Testis (tissue), 3 donors: ENCODE measurements around the gene MARK1. TPM values are rescaled to one million over a fixed set of nuclear protein-coding genes. Genes with fewer than 3 reads are reported as not detected.
A peak's percentile ranks its signal among the peaks of the same experiment; 100 is the strongest.

ENCODE experiments used
- DNase-seq: peaks from one replicate; pipeline ENCODE4 v3.0.0-alpha.2; 2019
- H3K27ac ChIP-seq, 2 donors: fragments of 200-600 bp; sonication (generic); one replicate each; pipeline ENCODE4 v1.5.1; 2019
- H3K27me3 ChIP-seq: fragments of 200-600 bp; sonication (generic); one replicate; pipeline ENCODE4 v1.5.1; 2019
- H3K36me3 ChIP-seq: fragments of 200-600 bp; sonication (generic); one replicate; pipeline ENCODE4 v1.5.1; 2017; ENCODE audit warnings: low read depth; ENCODE audit errors: missing control alignments
- H3K4me1 ChIP-seq: fragments of 200-600 bp; sonication (generic); one replicate; pipeline ENCODE4 v1.5.1; 2019
- H3K4me3 ChIP-seq, 2 donors: fragments of 200-600 bp; sonication (generic); one replicate each; pipeline ENCODE4 v1.5.1; 2017 to 2019
- H3K9me3 ChIP-seq: fragments of 200-600 bp; sonication (generic); one replicate; pipeline ENCODE4 v1.5.1; 2017
- CTCF ChIP-seq, 3 experiments: fragments of 450-650 bp in 2 of 3; fragments of 200-600 bp in 1 of 3; sonication (generic) in 1 of 3; IDR thresholded peaks; one replicate each; pipeline ENCODE4 v1.5.1; 2016 to 2019; ENCODE audit warnings: antibody characterized with exemption in 3 of 3, mild to moderate bottlenecking in 2 of 3, moderate library complexity in 1 of 3
- POLR2A ChIP-seq: fragments of 450-650 bp; IDR thresholded peaks from one replicate; pipeline ENCODE4 v1.6.1; 2017; ENCODE audit warnings: antibody characterized with exemption, mild to moderate bottlenecking, moderate library complexity
- WGBS, 2 donors: methylation state at CpG; one replicate each; pipeline ENCODE4 v1.1.5; 2018; 5-methylcytosine and 5-hydroxymethylcytosine counted together
- intact Hi-C: fragments of 100-400 bp; cut with DNase I; formaldehyde crosslinking; loops from one replicate; pipeline ENCODE4 v1.15.1; 2023; ENCODE audit warnings: low total_unique reads
- polyA plus RNA-seq: library from polyadenylated mRNA; stranded (reverse); fragments of 350-450 nt; fragmentation: Illumina TruSeq; extraction: RNeasy Lipid Tissue Mini Kit (QIAGEN cat#74804); gene quantifications from one replicate; pipeline ENCODE4 v1.2.3, GENCODE V29; 2014; ENCODE audit warnings: low read depth, low replicate concordance; ENCODE audit not compliant: insufficient read depth
- total RNA-seq, 2 donors: library from RNA; depleted of rRNA; stranded (reverse); fragments of >200 nt; gene quantifications; one replicate each; pipeline ENCODE4 v1.2.3, GENCODE V29; 2016

Gene MARK1
- total and polyA plus RNA-seq, 3 donors from 2014 or later = 25.5 to 49.6 (median 31.2) TPM

- Histone ChIP-seq H3K4me3 (no peak overlapping the region), H3K4me1 (peaks cover 6% of the 10 kb centered on the region), H3K27me3 (no peaks in the 10 kb centered on the region), H3K36me3 (no peaks in the 10 kb centered on the region), H3K9me3 (no peaks in the 10 kb centered on the region), H3K27ac (no peak overlapping the region)
- intact Hi-C loops = no loop called here
- 32 to 46% methylated on average over 7 of the region's 7 CpGs for WGBS, 2 donors
- TF ChIP-seq CTCF (IDR thresholded peaks at IDR 0.05) = no peak
- no peak for TF ChIP-seq POLR2A
- DNase-seq = no peak
Observed at GRCh38 chr1:220526294-220526693, 1.6 kb upstream of the MARK1 start.

GRCh38 chr1:220527279-220527907, 543 bp upstream of the MARK1 start:
- intact Hi-C loops = no loop called here
- TF ChIP-seq CTCF (IDR thresholded peaks at IDR 0.05) (no peak), POLR2A (no peak)

GRCh38 chr1:220528679-220529501, 954 bp downstream of the MARK1 start:
- Histone ChIP-seq H3K27ac (peak overlapping the region; percentile 93 to 95), H3K36me3 (no peaks in the 10 kb centered on the region), H3K4me3 (peak overlapping the region; percentile 84 to 96), H3K27me3 (no peaks in the 10 kb centered on the region), H3K4me1 (peaks cover 6% of the 10 kb centered on the region), H3K9me3 (no peaks in the 10 kb centered on the region)
- TF ChIP-seq CTCF (IDR thresholded peaks at IDR 0.05) (no peak), POLR2A (no peak)
- WGBS, 2 donors = 1 to 2% methylated on average over 36 to 44 of the region's 55 CpGs
- peak; percentile 84 for DNase-seq
- intact Hi-C loops = no loop called here

More at GRCh38 chr1:220527279-220527907, 543 bp upstream of the MARK1 start:
- H3K27me3 ChIP-seq = no peaks in the 10 kb centered on the region
- no peaks in the 10 kb centered on the region for H3K36me3 ChIP-seq
- H3K27ac ChIP-seq = peak overlapping the region; percentile 91 to 93
- peak; percentile 82 for DNase-seq
- WGBS, 2 donors = 0 to 1% methylated on average over 15 to 23 of the region's 23 CpGs
- H3K4me1 ChIP-seq = peaks cover 6% of the 10 kb centered on the region
- peak overlapping the region; percentile 84 to 96 for H3K4me3 ChIP-seq
- H3K9me3 ChIP-seq = no peaks in the 10 kb centered on the region

- Histone ChIP-seq H3K4me1 (peaks cover 6% of the 10 kb centered on the region), H3K36me3 (no peaks in the 10 kb centered on the region), H3K9me3 (no peaks in the 10 kb centered on the region), H3K27ac (peak overlapping the region; percentile 93 to 95), H3K27me3 (no peaks in the 10 kb centered on the region), H3K4me3 (peak overlapping the region; percentile 84 to 96)
- no peak for DNase-seq
- 15 to 24% methylated on average over 6 of the region's 6 CpGs for WGBS, 2 donors
- intact Hi-C loops = no loop called here
- TF ChIP-seq POLR2A (no peak), CTCF (IDR thresholded peaks at IDR 0.05) (no peak)
Observed at GRCh38 chr1:220529521-220530020, 1.6 kb downstream of the MARK1 start.
